Activated CD4-positive, alpha-beta T cell treated with anti-CD3 and anti-CD28 coated beads, Interleukin-2, amount 10 ng/mL, durations not matched to agents 24 days and 14 days (primary cell): ENCODE results near the gene PNPLA7. TPM values are rescaled to one million over a fixed set of nuclear protein-coding genes. Genes with fewer than 3 reads are reported as not detected.
"Not testable (repeated sequence)": the region's sequence is repeated elsewhere in the genome, so short reads cannot be mapped to it uniquely, and the experiment has no call there.

Source experiments
- DNase-seq: peaks from one replicate; pipeline ENCODE4 v3.0.0; 2022
- H3K27ac Mint-ChIP-seq: one replicate; pipeline ENCODE4 v1.8.0; 2022; ENCODE audit warnings: mild to moderate bottlenecking, mixed read lengths
- H3K27me3 Mint-ChIP-seq: one replicate; pipeline ENCODE4 v1.8.0; 2022; ENCODE audit warnings: mixed read lengths
- H3K36me3 Mint-ChIP-seq: one replicate; pipeline ENCODE4 v1.8.0; 2022; ENCODE audit warnings: low read depth, mild to moderate bottlenecking, mixed read lengths
- H3K4me1 Mint-ChIP-seq: one replicate; pipeline ENCODE4 v1.8.0; 2021; ENCODE audit warnings: mixed read lengths
- H3K4me3 Mint-ChIP-seq: one replicate; pipeline ENCODE4 v1.8.0; 2022; ENCODE audit warnings: mild to moderate bottlenecking, moderate library complexity, mixed read lengths
- H3K9me3 Mint-ChIP-seq: one replicate; pipeline ENCODE4 v1.8.0; 2021; ENCODE audit warnings: mixed read lengths
- intact Hi-C: fragments of 100-400 bp; cut with micrococcal nuclease; formaldehyde crosslinking; loops from one replicate; pipeline ENCODE4 v1.15.1; 2023
- total RNA-seq: library from RNA; stranded (reverse); gene quantifications from 2 replicates; pipeline ENCODE4 v1.2.3, GENCODE V29; 2022

The PNPLA7 gene
- total RNA-seq, 1 donor from 2014 or later, result 1.7 TPM

DNA sequence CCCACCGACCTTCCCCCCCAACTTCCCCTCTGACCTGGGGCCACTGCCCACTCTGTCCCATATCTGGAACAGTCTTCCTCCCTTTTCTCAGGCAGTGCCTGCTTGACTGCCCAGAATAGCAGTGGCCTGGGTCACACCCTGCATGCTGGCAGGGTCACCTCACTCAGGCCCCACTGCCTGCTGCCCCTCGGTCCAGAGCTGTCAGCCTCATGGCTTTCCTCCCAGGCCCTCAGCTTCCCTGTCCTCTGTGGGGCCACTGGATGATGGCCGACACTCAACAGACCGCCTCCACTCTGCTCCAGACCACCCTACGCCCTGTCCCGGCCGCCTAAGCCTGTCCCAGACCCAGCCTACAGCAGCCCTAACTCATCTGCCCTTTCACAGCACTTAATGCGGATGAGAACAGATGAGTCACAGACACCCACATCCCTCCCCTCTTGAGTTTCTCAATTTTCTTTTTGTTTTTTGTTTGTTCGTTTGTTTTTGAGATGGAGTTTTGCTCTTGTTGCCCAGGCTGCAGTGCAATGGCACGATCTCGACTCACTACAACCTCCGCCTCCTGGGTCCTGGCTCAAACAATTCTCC is 5.9 kb downstream of the PNPLA7 start:
- Mint-ChIP-seq H3K36me3 (no peaks in the 10 kb centered on the region), H3K9me3 (no peaks in the 10 kb centered on the region), H3K27me3 (no peaks in the 10 kb centered on the region), H3K27ac (no peak overlapping the region), H3K4me3 (no peak overlapping the region), H3K4me1 (peaks cover 14% of the 10 kb centered on the region)
- no peak for DNase-seq
- intact Hi-C loops, result no loop called here

- DNase-seq, result no peak
- no peaks in the 10 kb centered on the region for H3K27me3 Mint-ChIP-seq
- no peak overlapping the region for H3K4me3 Mint-ChIP-seq
- H3K27ac Mint-ChIP-seq, result no peak overlapping the region
- H3K36me3 Mint-ChIP-seq, result no peaks in the 10 kb centered on the region
- no peaks in the 10 kb centered on the region for H3K9me3 Mint-ChIP-seq
- H3K4me1 Mint-ChIP-seq, result peaks cover 12% of the 10 kb centered on the region
- intact Hi-C loops, result no loop called here
Observed at GRCh38 chr9:137543237-137543963, 6.8 kb downstream of the PNPLA7 start.

DNA sequence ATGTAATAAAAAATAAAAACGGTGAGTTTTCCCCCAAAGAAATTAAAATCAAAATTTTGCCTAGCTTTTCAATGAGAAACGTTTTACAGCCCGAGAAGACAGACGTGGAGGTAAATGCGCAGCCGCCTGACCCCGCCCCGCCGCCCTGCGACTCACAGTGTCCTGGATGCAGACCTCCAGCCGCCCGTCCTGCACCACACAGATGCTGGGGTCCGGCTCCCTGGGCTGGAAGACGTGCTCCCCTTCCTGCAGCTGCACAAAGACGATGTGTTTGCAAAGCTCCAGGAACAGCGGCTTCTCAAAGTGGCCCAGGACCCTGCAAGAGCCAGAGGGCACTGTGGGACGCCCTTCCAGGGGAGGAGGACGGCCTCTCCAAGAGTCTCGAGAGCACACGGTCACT is 7.7 kb downstream of the PNPLA7 start:
- Mint-ChIP-seq H3K4me3 (no peak overlapping the region), H3K36me3 (peaks cover 3% of the 10 kb centered on the region), H3K27ac (no peak overlapping the region), H3K4me1 (peaks cover 14% of the 10 kb centered on the region), H3K9me3 (no peaks in the 10 kb centered on the region), H3K27me3 (no peaks in the 10 kb centered on the region)
- DNase-seq, result no peak
- intact Hi-C loops, result no loop called here

GRCh38 chr9:137540536-137540935 is 9.7 kb downstream of the PNPLA7 start:
- peaks cover 14% of the 10 kb centered on the region for H3K36me3 Mint-ChIP-seq
- intact Hi-C loops, result no loop called here
- H3K4me3 Mint-ChIP-seq, result no peak overlapping the region

GRCh38 chr9:137538058-137538457 is 12.1 kb downstream of the PNPLA7 start:
- no peak for DNase-seq
- Mint-ChIP-seq H3K4me3 (no peak overlapping the region), H3K4me1 (peaks cover 23% of the 10 kb centered on the region), H3K9me3 (peaks cover 8% of the 10 kb centered on the region), H3K27ac (no peak overlapping the region), H3K36me3 (peaks cover 16% of the 10 kb centered on the region), H3K27me3 (no peaks in the 10 kb centered on the region)
- intact Hi-C loops, result no loop called here

More at GRCh38 chr9:137540536-137540935, 9.7 kb downstream of the PNPLA7 start:
- DNase-seq, result no peak
- peaks cover 21% of the 10 kb centered on the region for H3K4me1 Mint-ChIP-seq
- H3K27ac Mint-ChIP-seq, result no peak overlapping the region
- H3K9me3 Mint-ChIP-seq, result peaks cover 8% of the 10 kb centered on the region
- no peaks in the 10 kb centered on the region for H3K27me3 Mint-ChIP-seq

GRCh38 chr9:137536594-137537131 is 13.5 kb downstream of the PNPLA7 start:
- H3K9me3 Mint-ChIP-seq, intact Hi-C loops, DNase-seq, H3K27me3 Mint-ChIP-seq: not testable (repeated sequence)
- H3K27ac Mint-ChIP-seq, result peak overlapping the region; percentile 73
- peaks cover 16% of the 10 kb centered on the region for H3K36me3 Mint-ChIP-seq
- peaks cover 23% of the 10 kb centered on the region for H3K4me1 Mint-ChIP-seq
- peak overlapping the region; percentile 18 for H3K4me3 Mint-ChIP-seq

GRCh38 chr9:137535120-137535428 is 15.1 kb downstream of the PNPLA7 start:
- DNase-seq, result no peak
- peak overlapping the region; percentile 70 for H3K27ac Mint-ChIP-seq
- peaks cover 16% of the 10 kb centered on the region for H3K36me3 Mint-ChIP-seq
- H3K4me3 Mint-ChIP-seq, result peak overlapping the region; percentile 8
- no peaks in the 10 kb centered on the region for H3K27me3 Mint-ChIP-seq
- H3K4me1 Mint-ChIP-seq, result peaks cover 28% of the 10 kb centered on the region
- H3K9me3 Mint-ChIP-seq, result peaks cover 8% of the 10 kb centered on the region
- intact Hi-C loops, result loop anchor here (2.0 kb wide), 1 partner anchor 16 kb away; the partner anchor contains the start of genes MRPL41 and PNPLA7

DNA sequence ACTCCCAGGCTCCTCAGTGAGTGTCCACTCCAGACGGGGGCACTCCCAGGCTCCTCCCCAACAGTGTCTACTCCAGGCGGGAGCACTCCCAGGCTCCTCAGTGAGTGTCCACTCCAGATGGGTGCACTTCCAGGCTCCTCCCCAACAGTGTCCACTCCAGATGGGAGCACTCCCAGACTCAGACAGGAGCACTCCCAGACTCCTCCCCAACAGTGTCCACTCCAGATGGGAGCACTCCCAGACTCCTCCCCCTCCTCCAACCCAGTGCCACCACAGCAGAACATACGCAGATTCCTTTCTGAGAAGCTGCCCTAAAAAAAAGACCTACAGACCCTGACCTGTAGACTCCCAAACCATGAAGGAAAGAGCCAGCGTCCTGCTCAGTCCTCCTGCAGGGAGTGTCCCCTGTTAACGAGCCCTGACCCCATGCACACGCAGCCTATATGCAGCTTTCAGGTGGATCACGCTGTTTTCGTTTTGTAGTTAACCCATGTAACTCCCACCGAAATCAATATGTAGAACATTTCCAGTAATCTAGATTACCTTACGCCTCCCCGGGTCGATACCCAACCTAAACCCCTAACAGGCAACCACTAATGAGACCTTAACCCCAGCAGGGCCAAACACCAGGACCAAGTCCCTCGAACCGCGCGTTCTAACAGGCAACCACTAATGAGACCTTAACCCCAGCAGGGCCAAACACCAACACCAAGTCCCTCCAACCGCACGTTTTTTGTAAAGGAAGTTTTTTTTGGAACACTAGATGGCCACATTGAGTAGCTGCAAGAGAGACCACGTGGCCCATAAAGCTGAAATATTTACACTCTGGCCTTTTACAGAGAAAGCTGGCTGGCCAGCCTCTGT is 15.7 kb downstream of the PNPLA7 start:
- H3K4me3 Mint-ChIP-seq, result no peak overlapping the region
- peaks cover 16% of the 10 kb centered on the region for H3K36me3 Mint-ChIP-seq
- H3K9me3 Mint-ChIP-seq, result peaks cover 8% of the 10 kb centered on the region
- H3K4me1 Mint-ChIP-seq, result peaks cover 28% of the 10 kb centered on the region
- intact Hi-C loops, result loop anchor here (2.0 kb wide), 1 partner anchor 16 kb away; the partner anchor contains the start of genes MRPL41 and PNPLA7
- no peaks in the 10 kb centered on the region for H3K27me3 Mint-ChIP-seq
- H3K27ac Mint-ChIP-seq, result peak overlapping the region; percentile 70
- DNase-seq, result peak; percentile 76

- Mint-ChIP-seq H3K36me3 (peaks cover 16% of the 10 kb centered on the region), H3K4me1 (peaks cover 30% of the 10 kb centered on the region)
- H3K27ac Mint-ChIP-seq, H3K9me3 Mint-ChIP-seq, DNase-seq, intact Hi-C loops, H3K4me3 Mint-ChIP-seq, H3K27me3 Mint-ChIP-seq: not testable (repeated sequence)
Observed at GRCh38 chr9:137532891-137533468, 17.2 kb downstream of the PNPLA7 start.

GRCh38 chr9:137531099-137531765 is 19.0 kb downstream of the PNPLA7 start:
- no peak overlapping the region for H3K27ac Mint-ChIP-seq
- peaks cover 3% of the 10 kb centered on the region for H3K9me3 Mint-ChIP-seq
- H3K4me3 Mint-ChIP-seq, result no peak overlapping the region
- intact Hi-C loops, result no loop called here
- H3K36me3 Mint-ChIP-seq, result peaks cover 4% of the 10 kb centered on the region
- H3K27me3 Mint-ChIP-seq, result peaks cover 6% of the 10 kb centered on the region
- H3K4me1 Mint-ChIP-seq, result peaks cover 22% of the 10 kb centered on the region
- no peak for DNase-seq

- Mint-ChIP-seq H3K4me3 (no peak overlapping the region), H3K27ac (no peak overlapping the region), H3K36me3 (peaks cover 2% of the 10 kb centered on the region), H3K4me1 (peaks cover 20% of the 10 kb centered on the region), H3K27me3 (peaks cover 6% of the 10 kb centered on the region), H3K9me3 (no peaks in the 10 kb centered on the region)
- no peak for DNase-seq
- intact Hi-C loops, result no loop called here
Observed at GRCh38 chr9:137530331-137530730, 19.9 kb downstream of the PNPLA7 start.

DNA sequence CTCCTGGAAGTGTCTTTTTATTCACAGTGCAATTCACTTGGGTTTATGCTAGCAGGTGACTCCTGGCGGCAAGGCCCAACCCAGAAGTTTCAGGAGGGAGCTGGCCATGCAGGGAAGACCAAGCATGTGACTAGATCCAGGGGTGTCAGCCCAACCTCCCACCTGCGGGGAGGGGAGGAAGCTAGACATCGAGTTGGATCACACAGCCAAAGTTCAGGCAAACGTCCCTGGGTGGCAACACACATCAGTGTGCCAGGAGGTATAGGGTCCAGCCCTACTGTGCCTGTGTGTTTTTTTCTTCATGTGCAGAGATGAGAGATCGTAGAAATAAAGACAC is 25.3 kb downstream of the PNPLA7 start:
- H3K4me1 Mint-ChIP-seq, result peaks cover 10% of the 10 kb centered on the region
- intact Hi-C loops, result loop anchor here (10.0 kb wide), 1 partner anchor 230 kb away; no protein-coding TSS in a partner anchor
- no peaks in the 10 kb centered on the region for H3K36me3 Mint-ChIP-seq
- no peaks in the 10 kb centered on the region for H3K9me3 Mint-ChIP-seq
- H3K27ac Mint-ChIP-seq, result no peak overlapping the region
- peaks cover 6% of the 10 kb centered on the region for H3K27me3 Mint-ChIP-seq
- no peak overlapping the region for H3K4me3 Mint-ChIP-seq
- no peak for DNase-seq
